Loucy (cell line): ENCODE data around the gene ADAMTS14.

Source experiments
- EZH2phosphoT487 ChIP-seq: fragments of 200-600 bp; IDR thresholded peaks from 2 replicates; pipeline ENCODE4 v1.6.1; 2018; ENCODE audit warnings: antibody characterized with exemption, mild to moderate bottlenecking, moderate library complexity, borderline replicate concordance
- TF ChIP-seq, protein P1 (sequence below): fragments of 200-600 bp; sonication (generic); conservative IDR thresholded peaks from 2 replicates; pipeline ENCODE4 v1.5.1; 2014; ENCODE audit warnings: mild to moderate bottlenecking, antibody characterized with exemption, low read length

DNA sequence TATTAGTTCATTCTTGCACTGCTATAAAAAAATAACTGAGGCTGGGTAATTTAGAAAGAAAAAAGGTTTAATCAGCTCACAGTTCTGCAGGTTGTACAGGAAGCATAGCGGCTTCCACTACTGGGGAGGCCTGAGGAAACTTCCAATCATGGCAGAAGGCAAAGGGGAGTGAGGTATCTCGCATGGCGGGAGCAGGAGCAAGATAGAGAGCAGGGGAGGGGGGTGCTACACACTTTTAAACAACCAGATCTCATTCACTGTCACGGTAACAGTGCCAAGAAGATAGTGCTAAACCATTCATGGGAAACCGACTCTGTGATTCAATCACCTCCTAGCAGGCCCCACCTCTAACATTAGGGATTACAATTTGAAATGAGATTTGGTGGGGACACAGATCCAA is 11.6 kb downstream of the ADAMTS14 start:
- TF ChIP-seq, protein P1, sequence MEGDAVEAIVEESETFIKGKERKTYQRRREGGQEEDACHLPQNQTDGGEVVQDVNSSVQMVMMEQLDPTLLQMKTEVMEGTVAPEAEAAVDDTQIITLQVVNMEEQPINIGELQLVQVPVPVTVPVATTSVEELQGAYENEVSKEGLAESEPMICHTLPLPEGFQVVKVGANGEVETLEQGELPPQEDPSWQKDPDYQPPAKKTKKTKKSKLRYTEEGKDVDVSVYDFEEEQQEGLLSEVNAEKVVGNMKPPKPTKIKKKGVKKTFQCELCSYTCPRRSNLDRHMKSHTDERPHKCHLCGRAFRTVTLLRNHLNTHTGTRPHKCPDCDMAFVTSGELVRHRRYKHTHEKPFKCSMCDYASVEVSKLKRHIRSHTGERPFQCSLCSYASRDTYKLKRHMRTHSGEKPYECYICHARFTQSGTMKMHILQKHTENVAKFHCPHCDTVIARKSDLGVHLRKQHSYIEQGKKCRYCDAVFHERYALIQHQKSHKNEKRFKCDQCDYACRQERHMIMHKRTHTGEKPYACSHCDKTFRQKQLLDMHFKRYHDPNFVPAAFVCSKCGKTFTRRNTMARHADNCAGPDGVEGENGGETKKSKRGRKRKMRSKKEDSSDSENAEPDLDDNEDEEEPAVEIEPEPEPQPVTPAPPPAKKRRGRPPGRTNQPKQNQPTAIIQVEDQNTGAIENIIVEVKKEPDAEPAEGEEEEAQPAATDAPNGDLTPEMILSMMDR, result no peak
- no peak for TF ChIP-seq EZH2phosphoT487
